ENCODE data around the gene BABAM2. TPM values are rescaled to one million over a fixed set of nuclear protein-coding genes. Genes with fewer than 3 reads are reported as not detected.

The BABAM2 gene
- total RNA-seq, 1 experiment from 2014 or later = 27.1 TPM

- H3K4me1 ChIP-seq (ENCODE audit: insufficient read depth, low read length) = no peaks in the 10 kb centered on the region
- no peaks in the 10 kb centered on the region for H3K4me1 Mint-ChIP-seq
- WGBS (ENCODE audit: extremely low coverage, insufficient read length, low lambda C conversion rate) = no CpG with 5 or more reads among the region's 5 CpGs
- no peak overlapping the region for H3T11ph ChIP-seq (ENCODE audit: low read length)
- no peak overlapping the region for H4K91ac ChIP-seq (ENCODE audit: insufficient read length, low read depth, low read length)
- no peaks in the 10 kb centered on the region for H3K27me3 Mint-ChIP-seq (ENCODE audit: low read depth)
- H3K9me3 Mint-ChIP-seq = no peaks in the 10 kb centered on the region
- H3K27ac ChIP-seq (ENCODE audit: insufficient read length, low read depth, low read length) = no peak overlapping the region
- H2AFZ ChIP-seq (ENCODE audit: low read length) = no peak overlapping the region
- H3K79me1 ChIP-seq (ENCODE audit: insufficient read depth, low read depth, low read length, poor library complexity, severe bottlenecking) = no peaks in the 10 kb centered on the region
- no peak overlapping the region for H2BK5ac ChIP-seq (ENCODE audit: insufficient read length, low read length)
- H3K23me2 ChIP-seq (ENCODE audit: insufficient read length, low read depth, low read length, poor library complexity, severe bottlenecking) = no peaks in the 10 kb centered on the region
- H3K79me2 ChIP-seq (ENCODE audit: insufficient read depth, low read length) = no peaks in the 10 kb centered on the region
- H3K4ac ChIP-seq (ENCODE audit: low read depth, low read length) = no peak overlapping the region
- H3K18ac ChIP-seq (ENCODE audit: insufficient read length, low read depth, low read length) = no peak overlapping the region
- no peaks in the 10 kb centered on the region for H3K36me3 Mint-ChIP-seq (ENCODE audit: insufficient read depth in 1 of 3, low read depth in 3 of 3)
- H2BK12ac ChIP-seq (ENCODE audit: insufficient read length, low read depth, low read length) = no peak overlapping the region
- H3K4me3 Mint-ChIP-seq = no peak overlapping the region
- TF ChIP-seq CTCF (conservative IDR thresholded peaks at IDR 0.05) = no peak
- H4K20me1 ChIP-seq (ENCODE audit: control insufficient read depth, insufficient read depth, insufficient read length) = peaks cover 2% of the 10 kb centered on the region
- H3K14ac ChIP-seq (ENCODE audit: insufficient read depth, low read length) = no peak overlapping the region
- no peaks in the 10 kb centered on the region for H3K27me3 ChIP-seq (ENCODE audit: insufficient read depth, low read length)
- H2BK15ac ChIP-seq (ENCODE audit: low read depth, low read length) = no peak overlapping the region
- H4K5ac ChIP-seq (ENCODE audit: insufficient read length, low read depth, low read length) = no peak overlapping the region
- no peak overlapping the region for H3K23ac ChIP-seq (ENCODE audit: insufficient read length, low read depth, low read length)
- no peak overlapping the region for H2BK20ac ChIP-seq (ENCODE audit: low read depth, low read length, poor library complexity, severe bottlenecking)
- no peak overlapping the region for H4K8ac ChIP-seq (replicated peaks; ENCODE audit: insufficient read length, low read depth, low read length)
- no peak overlapping the region; a peak in 1 of 7 replicates for H3K27ac Mint-ChIP-seq
- no peak overlapping the region for H3K56ac ChIP-seq (ENCODE audit: insufficient read length, low read depth, low read length)
- no peak overlapping the region for H2BK120ac ChIP-seq (ENCODE audit: low read depth, low read length, poor library complexity, severe bottlenecking)
- DNase-seq = no peak
- H3K4me2 ChIP-seq (ENCODE audit: insufficient read depth, insufficient read length, low read length) = no peak overlapping the region
- no peak overlapping the region for H3K9ac ChIP-seq (ENCODE audit: extremely low read depth, insufficient read length, low read length)
- H2AK5ac ChIP-seq (ENCODE audit: insufficient read length, low read length) = no peak overlapping the region
- H3K9me3 ChIP-seq (ENCODE audit: control insufficient read depth, low read depth, low read length) = no peaks in the 10 kb centered on the region
Observed at GRCh38 chr2:28165087-28165635, 274.6 kb downstream of the BABAM2 start.

Measured in H9 (cell line).